Measurements from ENCODE around the gene PSENEN. TPM values are rescaled to one million over a fixed set of nuclear protein-coding genes. Genes with fewer than 3 reads are reported as not detected.
A peak's percentile ranks its signal among the peaks of the same experiment; 100 is the strongest.

Gene PSENEN
- total RNA-seq, 1 experiment from 2014 or later: 69.7 TPM

DNA sequence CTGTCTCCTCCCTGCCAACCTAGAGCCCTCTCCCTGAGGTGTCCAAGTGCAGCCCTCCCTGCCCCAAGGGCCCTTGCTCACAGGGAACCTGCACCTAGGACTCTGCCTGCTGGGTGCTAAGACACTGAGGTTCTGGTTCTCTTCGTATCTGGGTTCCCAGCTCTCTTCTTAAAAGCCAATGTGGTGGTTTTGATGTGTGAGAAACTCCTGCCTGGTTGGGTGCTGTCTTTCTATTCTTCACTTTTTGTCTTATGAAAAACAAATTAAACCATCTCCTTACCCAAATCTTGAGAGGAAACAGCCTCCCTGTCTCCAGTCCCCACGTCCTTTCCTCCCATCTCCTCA, 32.0 kb upstream of the PSENEN start:
- Histone ChIP-seq H2AFZ (ENCODE audit: low read length) (no peak overlapping the region), H3K79me2 (ENCODE audit: insufficient read depth, low read length) (peaks cover 1% of the 10 kb centered on the region; the same call in 1 of the 2 replicates), H3K79me1 (ENCODE audit: insufficient read depth, low read depth, low read length, poor library complexity, severe bottlenecking) (no peaks in the 10 kb centered on the region), H4K8ac (replicated peaks; ENCODE audit: insufficient read length, low read depth, low read length) (no peak overlapping the region), H2BK120ac (ENCODE audit: low read depth, low read length, poor library complexity, severe bottlenecking) (no peak overlapping the region), H4K5ac (ENCODE audit: insufficient read length, low read depth, low read length) (no peak overlapping the region), H3K23ac (ENCODE audit: insufficient read length, low read depth, low read length) (no peak overlapping the region), H2BK15ac (ENCODE audit: low read depth, low read length) (no peak overlapping the region), H2BK5ac (ENCODE audit: insufficient read length, low read length) (no peak overlapping the region), H3K23me2 (ENCODE audit: insufficient read length, low read depth, low read length, poor library complexity, severe bottlenecking) (peaks cover 13% of the 10 kb centered on the region), H2AK5ac (ENCODE audit: insufficient read length, low read length) (no peak overlapping the region), H2BK20ac (ENCODE audit: low read depth, low read length, poor library complexity, severe bottlenecking) (no peak overlapping the region), H4K20me1 (ENCODE audit: control insufficient read depth, insufficient read depth, insufficient read length) (no peaks in the 10 kb centered on the region), H3K4me1 (ENCODE audit: insufficient read depth, low read length) (peaks cover 10% of the 10 kb centered on the region; the same call in 1 of the 2 replicates), H3K56ac (ENCODE audit: insufficient read length, low read depth, low read length) (no peak overlapping the region), H3K4ac (ENCODE audit: low read depth, low read length) (no peak overlapping the region), H3K27ac (ENCODE audit: insufficient read length, low read depth, low read length) (no peak overlapping the region), H3K18ac (ENCODE audit: insufficient read length, low read depth, low read length) (no peak overlapping the region), H3K9me3 (ENCODE audit: control insufficient read depth, low read depth, low read length) (no peaks in the 10 kb centered on the region), H4K91ac (ENCODE audit: insufficient read length, low read depth, low read length) (no peak overlapping the region), H2BK12ac (ENCODE audit: insufficient read length, low read depth, low read length) (no peak overlapping the region), H3K9ac (ENCODE audit: extremely low read depth, insufficient read length, low read length) (no peak overlapping the region), H3K4me2 (ENCODE audit: insufficient read depth, insufficient read length, low read length) (no peak overlapping the region), H3K14ac (ENCODE audit: insufficient read depth, low read length) (no peak overlapping the region; the same call in 1 of the 2 replicates), H3K27me3 (ENCODE audit: insufficient read depth, low read length) (no peaks in the 10 kb centered on the region), H3T11ph (ENCODE audit: low read length) (no peak overlapping the region)
- Mint-ChIP-seq H3K36me3 (ENCODE audit: insufficient read depth in 1 of 3, low read depth in 3 of 3) (peaks cover 0 to 8% (median 6%) of the 10 kb centered on the region in 3 experiments; a peak in 5 of 7 replicates), H3K4me1 (peaks cover 42 to 43% of the 10 kb centered on the region in 2 experiments), H3K27me3 (ENCODE audit: low read depth) (no peaks in the 10 kb centered on the region; the same call in 1 of the 2 replicates), H3K27ac (peak overlapping the region in 1 of 3 experiments; percentile 66; a peak in 1 of 7 replicates), H3K4me3 (no peak overlapping the region; a peak in 1 of 5 replicates), H3K9me3 (no peaks in the 10 kb centered on the region; a peak in 1 of 5 replicates)
- TF ChIP-seq, protein P1, sequence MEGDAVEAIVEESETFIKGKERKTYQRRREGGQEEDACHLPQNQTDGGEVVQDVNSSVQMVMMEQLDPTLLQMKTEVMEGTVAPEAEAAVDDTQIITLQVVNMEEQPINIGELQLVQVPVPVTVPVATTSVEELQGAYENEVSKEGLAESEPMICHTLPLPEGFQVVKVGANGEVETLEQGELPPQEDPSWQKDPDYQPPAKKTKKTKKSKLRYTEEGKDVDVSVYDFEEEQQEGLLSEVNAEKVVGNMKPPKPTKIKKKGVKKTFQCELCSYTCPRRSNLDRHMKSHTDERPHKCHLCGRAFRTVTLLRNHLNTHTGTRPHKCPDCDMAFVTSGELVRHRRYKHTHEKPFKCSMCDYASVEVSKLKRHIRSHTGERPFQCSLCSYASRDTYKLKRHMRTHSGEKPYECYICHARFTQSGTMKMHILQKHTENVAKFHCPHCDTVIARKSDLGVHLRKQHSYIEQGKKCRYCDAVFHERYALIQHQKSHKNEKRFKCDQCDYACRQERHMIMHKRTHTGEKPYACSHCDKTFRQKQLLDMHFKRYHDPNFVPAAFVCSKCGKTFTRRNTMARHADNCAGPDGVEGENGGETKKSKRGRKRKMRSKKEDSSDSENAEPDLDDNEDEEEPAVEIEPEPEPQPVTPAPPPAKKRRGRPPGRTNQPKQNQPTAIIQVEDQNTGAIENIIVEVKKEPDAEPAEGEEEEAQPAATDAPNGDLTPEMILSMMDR (conservative IDR thresholded peaks at IDR 0.05): no peak
- whole genome bisulfite sequencing (ENCODE audit: extremely low coverage, insufficient read length, low lambda C conversion rate): no CpG with 5 or more reads among the region's 2 CpGs
- DNase-seq: no peak
